IPS-18a (cell line): ENCODE measurements around the gene CDH12.
"Not testable (repeated sequence)": the region's sequence is repeated elsewhere in the genome, so short reads cannot be mapped to it uniquely, and the experiment has no call there.

Experiments used
- H3K27ac ChIP-seq: one replicate; pipeline ENCODE4 v1.5.1; 2013; ENCODE audit warnings: low read length
- H3K27me3 ChIP-seq: one replicate; pipeline ENCODE4 v1.6.1; 2013; ENCODE audit warnings: mild to moderate bottlenecking, low read length; ENCODE audit not compliant: control insufficient read depth, insufficient read depth
- H3K36me3 ChIP-seq: one replicate; pipeline ENCODE4 v1.6.1; 2013; ENCODE audit warnings: low read depth, low read length; ENCODE audit not compliant: control insufficient read depth
- H3K4me1 ChIP-seq: one replicate; pipeline ENCODE4 v1.6.1; 2013; ENCODE audit warnings: low read depth, low read length; ENCODE audit not compliant: control insufficient read depth
- H3K4me3 ChIP-seq: one replicate; pipeline ENCODE4 v1.5.1; 2013; ENCODE audit warnings: low read length
- H3K9ac ChIP-seq: one replicate; pipeline ENCODE4 v1.6.1; 2013; ENCODE audit warnings: mild to moderate bottlenecking, low read length, moderate library complexity
- H3K9me3 ChIP-seq: one replicate; pipeline ENCODE4 v1.6.1; 2013; ENCODE audit warnings: low read depth, low read length; ENCODE audit not compliant: control insufficient read depth

Gene CDH12

GRCh38 chr5:21951571-21951970 lies 901.6 kb downstream of the CDH12 start:
- H3K9me3 ChIP-seq, H3K36me3 ChIP-seq, H3K4me3 ChIP-seq, H3K4me1 ChIP-seq, H3K27ac ChIP-seq, H3K9ac ChIP-seq, H3K27me3 ChIP-seq: not testable (repeated sequence)

- no peaks in the 10 kb centered on the region for H3K36me3 ChIP-seq
- H3K4me3 ChIP-seq: no peak overlapping the region
- H3K4me1 ChIP-seq: no peaks in the 10 kb centered on the region
- no peak overlapping the region for H3K27ac ChIP-seq
- H3K27me3 ChIP-seq: no peaks in the 10 kb centered on the region
- peaks cover 10% of the 10 kb centered on the region for H3K9me3 ChIP-seq
- H3K9ac ChIP-seq: no peak overlapping the region
Observed at GRCh38 chr5:21931116-21931515, 922.0 kb downstream of the CDH12 start.

- Histone ChIP-seq H3K9ac (no peak overlapping the region), H3K36me3 (no peaks in the 10 kb centered on the region), H3K4me3 (no peak overlapping the region), H3K27me3 (no peaks in the 10 kb centered on the region), H3K9me3 (no peaks in the 10 kb centered on the region), H3K4me1 (no peaks in the 10 kb centered on the region), H3K27ac (no peak overlapping the region)
Observed at GRCh38 chr5:21919414-21920022, 933.6 kb downstream of the CDH12 start.

- Histone ChIP-seq H3K4me1 (no peaks in the 10 kb centered on the region), H3K27me3 (no peaks in the 10 kb centered on the region), H3K9ac (no peak overlapping the region), H3K4me3 (no peak overlapping the region), H3K36me3 (no peaks in the 10 kb centered on the region), H3K9me3 (no peaks in the 10 kb centered on the region), H3K27ac (no peak overlapping the region)
Observed at GRCh38 chr5:21918451-21918850, 934.7 kb downstream of the CDH12 start.

- no peak overlapping the region for H3K27ac ChIP-seq
- no peaks in the 10 kb centered on the region for H3K36me3 ChIP-seq
- no peak overlapping the region for H3K9ac ChIP-seq
- H3K27me3 ChIP-seq: no peaks in the 10 kb centered on the region
- no peaks in the 10 kb centered on the region for H3K4me1 ChIP-seq
- H3K9me3 ChIP-seq: no peaks in the 10 kb centered on the region
- no peak overlapping the region for H3K4me3 ChIP-seq
Observed at GRCh38 chr5:21910731-21911130, 942.4 kb downstream of the CDH12 start.

GRCh38 chr5:21895766-21896350 lies 957.3 kb downstream of the CDH12 start:
- no peaks in the 10 kb centered on the region for H3K4me1 ChIP-seq
- H3K27ac ChIP-seq: no peak overlapping the region
- H3K4me3 ChIP-seq: no peak overlapping the region
- no peaks in the 10 kb centered on the region for H3K9me3 ChIP-seq
- H3K36me3 ChIP-seq: no peaks in the 10 kb centered on the region
- no peak overlapping the region for H3K9ac ChIP-seq
- no peaks in the 10 kb centered on the region for H3K27me3 ChIP-seq

GRCh38 chr5:21893161-21893560 lies 960.0 kb downstream of the CDH12 start:
- Histone ChIP-seq H3K4me3 (no peak overlapping the region), H3K4me1 (peaks cover 14% of the 10 kb centered on the region), H3K27ac (no peak overlapping the region), H3K27me3 (no peaks in the 10 kb centered on the region), H3K36me3 (no peaks in the 10 kb centered on the region), H3K9ac (no peak overlapping the region), H3K9me3 (no peaks in the 10 kb centered on the region)

GRCh38 chr5:21889581-21889980 lies 963.6 kb downstream of the CDH12 start:
- no peaks in the 10 kb centered on the region for H3K36me3 ChIP-seq
- H3K4me1 ChIP-seq: peaks cover 14% of the 10 kb centered on the region
- no peaks in the 10 kb centered on the region for H3K9me3 ChIP-seq
- H3K27ac ChIP-seq: no peak overlapping the region
- H3K9ac ChIP-seq: no peak overlapping the region
- no peak overlapping the region for H3K4me3 ChIP-seq
- H3K27me3 ChIP-seq: no peaks in the 10 kb centered on the region

- no peaks in the 10 kb centered on the region for H3K4me1 ChIP-seq
- H3K9me3 ChIP-seq: no peaks in the 10 kb centered on the region
- H3K27ac ChIP-seq: no peak overlapping the region
- no peak overlapping the region for H3K9ac ChIP-seq
- no peaks in the 10 kb centered on the region for H3K36me3 ChIP-seq
- no peak overlapping the region for H3K4me3 ChIP-seq
- H3K27me3 ChIP-seq: no peaks in the 10 kb centered on the region
Observed at GRCh38 chr5:21882074-21882745, 970.9 kb downstream of the CDH12 start.

- Histone ChIP-seq H3K36me3 (no peaks in the 10 kb centered on the region), H3K27me3 (no peaks in the 10 kb centered on the region), H3K4me1 (no peaks in the 10 kb centered on the region), H3K9me3 (no peaks in the 10 kb centered on the region), H3K9ac (no peak overlapping the region), H3K4me3 (no peak overlapping the region), H3K27ac (no peak overlapping the region)
Observed at GRCh38 chr5:21880164-21880563, 973.0 kb downstream of the CDH12 start.

GRCh38 chr5:21862986-21863385 lies 990.2 kb downstream of the CDH12 start:
- Histone ChIP-seq H3K4me1 (no peaks in the 10 kb centered on the region), H3K9me3 (no peaks in the 10 kb centered on the region), H3K27me3 (no peaks in the 10 kb centered on the region), H3K27ac (no peak overlapping the region), H3K9ac (no peak overlapping the region), H3K4me3 (no peak overlapping the region), H3K36me3 (no peaks in the 10 kb centered on the region)

GRCh38 chr5:21858441-21858840 lies 994.7 kb downstream of the CDH12 start:
- Histone ChIP-seq H3K27ac (no peak overlapping the region), H3K4me3 (no peak overlapping the region), H3K27me3 (no peaks in the 10 kb centered on the region), H3K36me3 (no peaks in the 10 kb centered on the region), H3K4me1 (no peaks in the 10 kb centered on the region), H3K9ac (no peak overlapping the region), H3K9me3 (no peaks in the 10 kb centered on the region)
